Measurements from ENCODE around the gene PTPRCAP. TPM values are rescaled to one million over a fixed set of nuclear protein-coding genes. Genes with fewer than 3 reads are reported as not detected.

PTPRCAP gene
- total RNA-seq, 1 donor from 2014 or later: 2.5 TPM

GRCh38 chr11:67439321-67440228 is 2.1 kb upstream of the PTPRCAP start:
- peak; percentile 29 for TF ChIP-seq CTCF (IDR thresholded peaks at IDR 0.05; ENCODE audit: insufficient read depth, low read length, poor library complexity, severe bottlenecking)
- Histone ChIP-seq H3K36me3 (ENCODE audit: control insufficient read depth, insufficient read depth, low read length) (peaks cover 4% of the 10 kb centered on the region), H3K27me3 (ENCODE audit: control insufficient read depth, insufficient read depth, low read length) (no peaks in the 10 kb centered on the region), H3K4me3 (ENCODE audit: low read depth, low read length) (no peak overlapping the region)
- DNase-seq (ENCODE audit: low read depth): no peak

GRCh38 chr11:67438158-67438902 is 848 bp upstream of the PTPRCAP start:
- Histone ChIP-seq H3K27me3 (ENCODE audit: control insufficient read depth, insufficient read depth, low read length) (no peaks in the 10 kb centered on the region), H3K4me3 (ENCODE audit: low read depth, low read length) (no peak overlapping the region), H3K36me3 (ENCODE audit: control insufficient read depth, insufficient read depth, low read length) (peaks cover 4% of the 10 kb centered on the region)
- no peak for TF ChIP-seq CTCF (IDR thresholded peaks at IDR 0.05; ENCODE audit: insufficient read depth, low read length, poor library complexity, severe bottlenecking)
- DNase-seq (ENCODE audit: low read depth): no peak

- no peaks in the 10 kb centered on the region for H3K27me3 ChIP-seq (ENCODE audit: control insufficient read depth, insufficient read depth, low read length)
- no peak for TF ChIP-seq CTCF (IDR thresholded peaks at IDR 0.05; ENCODE audit: insufficient read depth, low read length, poor library complexity, severe bottlenecking)
- H3K4me3 ChIP-seq (ENCODE audit: low read depth, low read length): no peak overlapping the region
- no peak for DNase-seq (ENCODE audit: low read depth)
- H3K36me3 ChIP-seq (ENCODE audit: control insufficient read depth, insufficient read depth, low read length): peaks cover 4% of the 10 kb centered on the region
Observed at GRCh38 chr11:67437809-67438157, 301 bp upstream of the PTPRCAP start.

GRCh38 chr11:67436459-67437081 is 912 bp downstream of the PTPRCAP start:
- no peak for TF ChIP-seq CTCF (IDR thresholded peaks at IDR 0.05; ENCODE audit: insufficient read depth, low read length, poor library complexity, severe bottlenecking)
- H3K27me3 ChIP-seq (ENCODE audit: control insufficient read depth, insufficient read depth, low read length): no peaks in the 10 kb centered on the region
- DNase-seq (ENCODE audit: low read depth): no peak
- peaks cover 4% of the 10 kb centered on the region for H3K36me3 ChIP-seq (ENCODE audit: control insufficient read depth, insufficient read depth, low read length)
- H3K4me3 ChIP-seq (ENCODE audit: low read depth, low read length): no peak overlapping the region

GRCh38 chr11:67435727-67436458 is 1.6 kb downstream of the PTPRCAP start:
- DNase-seq (ENCODE audit: low read depth): no peak
- TF ChIP-seq CTCF (IDR thresholded peaks at IDR 0.05; ENCODE audit: insufficient read depth, low read length, poor library complexity, severe bottlenecking): no peak
- H3K36me3 ChIP-seq (ENCODE audit: control insufficient read depth, insufficient read depth, low read length): peaks cover 4% of the 10 kb centered on the region
- no peak overlapping the region for H3K4me3 ChIP-seq (ENCODE audit: low read depth, low read length)
- H3K27me3 ChIP-seq (ENCODE audit: control insufficient read depth, insufficient read depth, low read length): no peaks in the 10 kb centered on the region
